Endothelial cell of umbilical vein (primary cell): ENCODE data around the gene CPEB1. TPM values are rescaled to one million over a fixed set of nuclear protein-coding genes. Genes with fewer than 3 reads are reported as not detected.

Source experiments
- BruUV-seq: library from RNA; stranded (reverse); fragments of 400-500 nt; replicated peaks from 2 replicates; lab custom pipeline; 2021; lab: Mats Ljungman, UMichigan
- CTCF ChIA-PET: fragments of 300-600, 350-600 bp; sonication (Branson Sonifier 250); formaldehyde crosslinking; loops from one replicate; lab custom pipeline; 2021; ENCODE audit warnings: antibody characterized with exemption, inconsistent platforms; lab: Charles Lee
- POLR2A ChIA-PET: fragments of 300-600, 350-600 bp; sonication (Branson Sonifier 250); formaldehyde crosslinking; loops from one replicate; lab custom pipeline; 2021; ENCODE audit warnings: antibody characterized with exemption, inconsistent platforms; lab: Charles Lee
- DNase-seq: peaks from one replicate; pipeline ENCODE4 v3.0.0-alpha.2; 2011; ENCODE audit warnings: low read depth, low spot score
- FAIRE-seq: peaks from 2 replicates; lab custom pipeline; 2011; peaks lifted over from hg19 to GRCh38; lab: Jason Lieb, UNC
- H2AFZ ChIP-seq: 2 replicates; pipeline ENCODE4 v1.6.0; 2012; ENCODE audit warnings: low read depth, low read length, control low read depth, inconsistent platforms
- H3K27ac ChIP-seq: 2 replicates; pipeline ENCODE4 v1.5.1; 2011; ENCODE audit warnings: low read depth, mild to moderate bottlenecking, control low read depth, low read length, moderate library complexity; ENCODE audit not compliant: insufficient read depth
- H3K27me3 ChIP-seq, 2 experiments: 2 replicates each; pipeline versions ENCODE4 v1.6.0 to v1.6.1; 2011; ENCODE audit warnings: low read length in 2 of 2, mixed read lengths in 1 of 2; ENCODE audit not compliant: control insufficient read depth in 2 of 2, insufficient read depth in 2 of 2
- H3K36me3 ChIP-seq, 2 experiments: 2 replicates in 1 of 2; 3 replicates in 1 of 2; pipeline ENCODE4 v1.5.1; 2011; ENCODE audit warnings: low read length in 2 of 2, mild to moderate bottlenecking in 1 of 2, moderate library complexity in 1 of 2; ENCODE audit not compliant: control insufficient read depth in 2 of 2, insufficient read depth in 2 of 2; ENCODE audit errors: extremely low read depth in 1 of 2
- H3K4me1 ChIP-seq: 3 replicates; pipeline ENCODE4 v1.5.1; 2011; ENCODE audit warnings: mild to moderate bottlenecking, low read length; ENCODE audit not compliant: control insufficient read depth, insufficient read depth; ENCODE audit errors: extremely low read depth
- H3K4me2 ChIP-seq: 2 replicates; pipeline ENCODE4 v1.6.1; 2011; ENCODE audit warnings: low read length, control low read depth, mixed read lengths; ENCODE audit not compliant: insufficient read depth
- H3K4me3 ChIP-seq, 3 experiments: fragments of 200-600 bp in 1 of 3; sonication (generic), shearing (Covaris generic) in 1 of 3; replicated peaks in 1 of 3; 2 replicates each; pipeline ENCODE4 v1.5.1; 2011 to 2016; ENCODE audit warnings: control low read depth in 3 of 3, low read length in 3 of 3, mild to moderate bottlenecking in 2 of 3, inconsistent platforms in 1 of 3, low read depth in 1 of 3, moderate library complexity in 1 of 3; ENCODE audit not compliant: insufficient read depth in 1 of 3
- H3K79me2 ChIP-seq: 2 replicates; pipeline ENCODE4 v1.6.0; 2012; ENCODE audit warnings: low read length, inconsistent platforms; ENCODE audit not compliant: control insufficient read depth, insufficient read depth
- H3K9ac ChIP-seq: replicated peaks from 2 replicates; pipeline ENCODE3; 2011; ENCODE audit warnings: low read length, control low read depth; ENCODE audit not compliant: insufficient read depth; ENCODE audit errors: extremely low read depth
- H3K9me1 ChIP-seq: replicated peaks from 3 replicates; pipeline ENCODE4 v1.6.0; 2011; ENCODE audit warnings: mild to moderate bottlenecking, low read length; ENCODE audit not compliant: control insufficient read depth, insufficient read depth; ENCODE audit errors: extremely low read depth
- H3K9me3 ChIP-seq: replicated peaks from 2 replicates; pipeline ENCODE4 v1.5.1; 2012; ENCODE audit warnings: low read length, inconsistent platforms; ENCODE audit not compliant: control insufficient read depth, insufficient read depth
- H4K20me1 ChIP-seq: replicated peaks from 2 replicates; pipeline ENCODE3; 2011; ENCODE audit warnings: mild to moderate bottlenecking, low read length; ENCODE audit not compliant: control insufficient read depth, insufficient read depth; ENCODE audit errors: extremely low read depth
- EZH2 ChIP-seq: IDR thresholded peaks from 2 replicates; pipeline ENCODE4 v1.6.1; 2012; ENCODE audit warnings: borderline replicate concordance, low read depth, mild to moderate bottlenecking, moderate library complexity, low read length, inconsistent platforms; ENCODE audit not compliant: severe bottlenecking
- FOS ChIP-seq: IDR thresholded peaks from 2 replicates; pipeline ENCODE4 v1.6.1; 2011; ENCODE audit warnings: mild to moderate bottlenecking, low read length, moderate library complexity, borderline replicate concordance; ENCODE audit not compliant: insufficient read depth
- GATA2 ChIP-seq: IDR thresholded peaks from 2 replicates; pipeline ENCODE4 v1.7.0; 2011; ENCODE audit warnings: low read depth, mild to moderate bottlenecking, moderate library complexity, mixed read lengths, low read length; ENCODE audit not compliant: insufficient read length, insufficient read depth
- JUN ChIP-seq: IDR thresholded peaks from 2 replicates; pipeline ENCODE4 v1.6.1; 2011; ENCODE audit warnings: borderline replicate concordance, low read depth; ENCODE audit not compliant: insufficient read length, insufficient read depth
- MYC ChIP-seq: IDR thresholded peaks from one replicate; pipeline ENCODE4 v1.6.1; 2011; ENCODE audit warnings: mild to moderate bottlenecking, low read depth, low read length
- POLR2A ChIP-seq: IDR thresholded peaks from 2 replicates; pipeline ENCODE4 v1.6.1; 2012; ENCODE audit warnings: low read depth, mild to moderate bottlenecking, control low read depth, low read length
- POLR2AphosphoS5 ChIP-seq: IDR thresholded peaks from 2 replicates; pipeline ENCODE4 v1.6.1; 2012; ENCODE audit warnings: low read depth, mild to moderate bottlenecking, control low read depth, low read length, moderate library complexity; ENCODE audit not compliant: insufficient read depth
- dilution Hi-C: fragments of 300-500 bp; cut with MboI; formaldehyde crosslinking; loops from one replicate; pipeline ENCODE4 v1.15.0; 2019; ENCODE audit warnings: low sequenced_read_pairs; ENCODE audit not compliant: extremely low pct_ligation_motif_present
- intact Hi-C: fragments of 100-400 bp; cut with micrococcal nuclease; formaldehyde crosslinking; loops from one replicate; pipeline ENCODE4 v1.10.0; 2022
- polyA plus RNA-seq, 4 experiments: library from polyadenylated mRNA; depleted of rRNA in 3 of 4; stranded (reverse) in 3 of 4; unstranded in 1 of 4; fragments of >200 nt; gene quantifications; 2 replicates each; pipeline versions ENCODE4 v1.2.1 to v1.2.3, GENCODE V29; 2011 to 2012; ENCODE audit warnings: missing spikeins in 1 of 4
- total RNA-seq: library from RNA; stranded (reverse); gene quantifications from 2 replicates; pipeline ENCODE4 v1.2.3, GENCODE V29; 2021
- TF ChIP-seq, protein P1 (sequence below), 2 donors: IDR thresholded peaks; 1 replicate in 1 of 2; 2 replicates in 1 of 2; pipeline ENCODE4 v1.5.1; 2011; ENCODE audit warnings: low read length in 2 of 2, mild to moderate bottlenecking in 2 of 2, moderate library complexity in 2 of 2, control low read depth in 1 of 2, inconsistent platforms in 1 of 2, low read depth in 1 of 2; ENCODE audit not compliant: insufficient read depth in 1 of 2; ENCODE audit errors: extremely low read depth in 1 of 2
- TF ChIP-seq, protein P2 (sequence below): IDR thresholded peaks from 2 replicates; pipeline ENCODE4 v1.6.1; 2011; ENCODE audit not compliant: insufficient read depth, insufficient read length

The CPEB1 gene
- total and polyA plus RNA-seq, 2 donors (not counting 3 experiments of a cell fraction or from before 2014, with no cell fraction given) = not detected

DNA sequence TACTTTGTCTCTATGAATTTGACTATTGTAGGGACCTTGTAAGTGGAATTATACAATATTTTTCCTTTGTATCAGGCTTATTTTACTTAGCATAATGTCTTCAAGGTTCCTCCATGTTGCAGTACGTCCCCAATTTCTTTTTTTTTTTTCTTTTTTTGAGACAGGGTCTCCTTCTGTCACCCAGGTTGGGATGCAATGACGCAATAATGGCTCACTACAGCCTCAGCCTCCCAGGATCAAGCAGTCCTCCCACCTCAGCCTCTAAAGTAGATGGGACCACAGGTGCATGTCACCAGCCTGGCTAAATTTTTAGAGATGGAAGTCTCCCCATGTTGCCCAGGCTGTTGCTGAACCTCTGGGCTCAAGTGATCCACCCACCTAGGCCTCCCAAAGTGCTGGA is 66.5 kb downstream of the CPEB1 start:
- TF ChIP-seq FOS (no peak), EZH2 (no peak), POLR2A (no peak), GATA2 (no peak), POLR2AphosphoS5 (no peak), MYC (no peak), JUN (no peak)
- TF ChIP-seq, protein P1, sequence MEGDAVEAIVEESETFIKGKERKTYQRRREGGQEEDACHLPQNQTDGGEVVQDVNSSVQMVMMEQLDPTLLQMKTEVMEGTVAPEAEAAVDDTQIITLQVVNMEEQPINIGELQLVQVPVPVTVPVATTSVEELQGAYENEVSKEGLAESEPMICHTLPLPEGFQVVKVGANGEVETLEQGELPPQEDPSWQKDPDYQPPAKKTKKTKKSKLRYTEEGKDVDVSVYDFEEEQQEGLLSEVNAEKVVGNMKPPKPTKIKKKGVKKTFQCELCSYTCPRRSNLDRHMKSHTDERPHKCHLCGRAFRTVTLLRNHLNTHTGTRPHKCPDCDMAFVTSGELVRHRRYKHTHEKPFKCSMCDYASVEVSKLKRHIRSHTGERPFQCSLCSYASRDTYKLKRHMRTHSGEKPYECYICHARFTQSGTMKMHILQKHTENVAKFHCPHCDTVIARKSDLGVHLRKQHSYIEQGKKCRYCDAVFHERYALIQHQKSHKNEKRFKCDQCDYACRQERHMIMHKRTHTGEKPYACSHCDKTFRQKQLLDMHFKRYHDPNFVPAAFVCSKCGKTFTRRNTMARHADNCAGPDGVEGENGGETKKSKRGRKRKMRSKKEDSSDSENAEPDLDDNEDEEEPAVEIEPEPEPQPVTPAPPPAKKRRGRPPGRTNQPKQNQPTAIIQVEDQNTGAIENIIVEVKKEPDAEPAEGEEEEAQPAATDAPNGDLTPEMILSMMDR (IDR thresholded peaks at IDR 0.05; ENCODE audit: extremely low read depth in 1 of 2, insufficient read depth in 1 of 2, low read depth in 1 of 2, low read length in 2 of 2) = no peak
- TF ChIP-seq, protein P2, sequence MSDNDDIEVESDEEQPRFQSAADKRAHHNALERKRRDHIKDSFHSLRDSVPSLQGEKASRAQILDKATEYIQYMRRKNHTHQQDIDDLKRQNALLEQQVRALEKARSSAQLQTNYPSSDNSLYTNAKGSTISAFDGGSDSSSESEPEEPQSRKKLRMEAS = no peak
- Histone ChIP-seq H3K4me2 (no peak overlapping the region), H3K36me3 (no peaks in the 10 kb centered on the region), H3K4me1 (no peaks in the 10 kb centered on the region), H3K9me1 (no peaks in the 10 kb centered on the region), H3K9ac (no peak overlapping the region), H3K79me2 (no peaks in the 10 kb centered on the region), H3K4me3 (no peak overlapping the region), H2AFZ (no peak overlapping the region), H3K27me3 (no peaks in the 10 kb centered on the region), H4K20me1 (no peaks in the 10 kb centered on the region), H3K9me3 (no peaks in the 10 kb centered on the region), H3K27ac (no peak overlapping the region)
- intact Hi-C loops (no loop called here), dilution Hi-C loops (no loop called here)
- ChIA-PET POLR2A (no interaction called here), CTCF (no interaction called here)
- DNase-seq (no peak), FAIRE-seq (no peak)
- no TSS peak for BruUV-seq
